Left lung (tissue), 10 donors: ENCODE measurements around the gene FARP1. TPM values are rescaled to one million over a fixed set of nuclear protein-coding genes. Genes with fewer than 3 reads are reported as not detected.

Source experiments
- ATAC-seq: fragments of 200-7000 bp; cut with Tn5 transposase; one replicate; pipeline ENCODE4 v1.9.1; 2020; ENCODE audit warnings: moderate library complexity
- DNase-seq, 4 donors: peaks; one replicate each; pipeline ENCODE4 v3.0.0-alpha.2; 2013 to 2020
- H3K27ac ChIP-seq, 2 donors: fragments of 200-600 bp; sonication (generic) in 1 of 2; one replicate each; pipeline versions ENCODE4 v1.5.0 to v1.8.0; 2020 to 2021
- H3K27me3 ChIP-seq, 2 donors: fragments of 200-600 bp; sonication (generic) in 1 of 2; one replicate each; pipeline versions ENCODE4 v1.5.0 to v1.8.0; 2020 to 2021
- H3K36me3 ChIP-seq, 2 donors: fragments of 200-600 bp; sonication (generic) in 1 of 2; one replicate each; pipeline versions ENCODE4 v1.5.0 to v1.8.0; 2020 to 2021
- H3K4me1 ChIP-seq, 2 donors: fragments of 200-600 bp; one replicate each; pipeline ENCODE4 v1.8.0; 2021
- H3K4me3 ChIP-seq, 2 donors: fragments of 200-600 bp; sonication (generic) in 1 of 2; one replicate each; pipeline versions ENCODE4 v1.5.0 to v1.8.0; 2020 to 2021; ENCODE audit warnings: mild to moderate bottlenecking in 1 of 2
- H3K9me3 ChIP-seq, 2 donors: fragments of 200-600 bp; sonication (generic) in 1 of 2; one replicate each; pipeline versions ENCODE4 v1.5.0 to v1.8.0; 2020 to 2021
- CTCF ChIP-seq, 2 donors: fragments of 200-600 bp; sonication (generic) in 1 of 2; IDR thresholded peaks; one replicate each; pipeline versions ENCODE4 v1.5.0 to v1.8.0; 2021; ENCODE audit warnings: antibody characterized with exemption in 2 of 2
- intact Hi-C, 2 donors: fragments of 100-400 bp; cut with DNase I; formaldehyde crosslinking; loops; one replicate each; pipeline versions ENCODE4 v1.11.2 to v1.14.2; 2022
- polyA plus RNA-seq, 6 donors: library from polyadenylated mRNA; unstranded; fragments of 120-200 nt; gene quantifications; one replicate each; pipeline ENCODE4 v1.2.1, GENCODE V29; 2013; ENCODE audit not compliant: insufficient read length in 6 of 6
- total RNA-seq, 2 donors: library from RNA; stranded (reverse); fragmentation: NEBNext Ultra II Directional; extraction: Animal tissue kit (Norgen Biotek cat#: 25700); gene quantifications; one replicate each; pipeline ENCODE4 v1.2.1, GENCODE V29; 2021
- donor health status: DM: no; HTN: yes; CAD: no.
- donor health status: DM: no; HTN: no; CAD: no.

Gene FARP1
- total and polyA plus RNA-seq, 8 donors, result 78.9 to 142 (median 132) TPM

- no peak for TF ChIP-seq CTCF (IDR thresholded peaks at IDR 0.05)
- intact Hi-C loops, result no loop called here
- ATAC-seq (no peak), DNase-seq (no peak)
- Histone ChIP-seq H3K4me1 (no peaks in the 10 kb centered on the region), H3K27ac (no peak overlapping the region), H3K9me3 (no peaks in the 10 kb centered on the region), H3K36me3 (no peaks in the 10 kb centered on the region), H3K4me3 (no peak overlapping the region), H3K27me3 (no peaks in the 10 kb centered on the region)
Observed at GRCh38 chr13:98401934-98402333, 259.0 kb downstream of the FARP1 start.

GRCh38 chr13:98403076-98403475 is 260.2 kb downstream of the FARP1 start:
- Histone ChIP-seq H3K4me1 (no peaks in the 10 kb centered on the region), H3K27ac (no peak overlapping the region), H3K36me3 (no peaks in the 10 kb centered on the region), H3K27me3 (no peaks in the 10 kb centered on the region), H3K9me3 (no peaks in the 10 kb centered on the region), H3K4me3 (no peak overlapping the region)
- intact Hi-C loops, result no loop called here
- no peak for TF ChIP-seq CTCF (IDR thresholded peaks at IDR 0.05)
- DNase-seq (no peak), ATAC-seq (no peak)

- peak; percentile 64 for ATAC-seq
- no peak overlapping the region for H3K27ac ChIP-seq
Observed at GRCh38 chr13:98405107-98405571, 262.2 kb downstream of the FARP1 start.

GRCh38 chr13:98405690-98406344 is 262.9 kb downstream of the FARP1 start:
- Histone ChIP-seq H3K36me3 (no peaks in the 10 kb centered on the region), H3K4me1 (no peaks in the 10 kb centered on the region), H3K27me3 (no peaks in the 10 kb centered on the region), H3K27ac (no peak overlapping the region), H3K9me3 (no peaks in the 10 kb centered on the region), H3K4me3 (no peak overlapping the region)
- TF ChIP-seq CTCF (IDR thresholded peaks at IDR 0.05), result no peak
- ATAC-seq (no peak), DNase-seq (no peak)
- intact Hi-C loops, result no loop called here

More at GRCh38 chr13:98405107-98405571, 262.2 kb downstream of the FARP1 start:
- intact Hi-C loops, result no loop called here
- DNase-seq, result peak in 1 of 4 donors; percentile 55
- Histone ChIP-seq H3K4me1 (no peaks in the 10 kb centered on the region), H3K36me3 (no peaks in the 10 kb centered on the region), H3K27me3 (no peaks in the 10 kb centered on the region), H3K9me3 (no peaks in the 10 kb centered on the region), H3K4me3 (no peak overlapping the region)
- TF ChIP-seq CTCF (IDR thresholded peaks at IDR 0.05), result no peak

- Histone ChIP-seq H3K9me3 (no peaks in the 10 kb centered on the region), H3K4me1 (peaks cover 0 to 4% of the 10 kb centered on the region in 2 donors), H3K36me3 (no peaks in the 10 kb centered on the region), H3K4me3 (no peak overlapping the region), H3K27ac (no peak overlapping the region), H3K27me3 (no peaks in the 10 kb centered on the region)
- intact Hi-C loops, result no loop called here
- peak; percentile 31 for ATAC-seq
- peak in 2 of 4 donors; percentile 24 to 25 for DNase-seq
- no peak for TF ChIP-seq CTCF (IDR thresholded peaks at IDR 0.05)
Observed at GRCh38 chr13:98406427-98406826, 263.5 kb downstream of the FARP1 start.
